NCI-H82 treated with DMSO at 0.1 percent for 48 hours (cell line): ENCODE measurements around the gene ECE1.

ENCODE experiments used
- DNase-seq: peaks from one replicate; lab custom pipeline; 2025; ENCODE audit not compliant: unreplicated experiment; lab: John Stamatoyannopoulos, UW

Gene ECE1

DNA sequence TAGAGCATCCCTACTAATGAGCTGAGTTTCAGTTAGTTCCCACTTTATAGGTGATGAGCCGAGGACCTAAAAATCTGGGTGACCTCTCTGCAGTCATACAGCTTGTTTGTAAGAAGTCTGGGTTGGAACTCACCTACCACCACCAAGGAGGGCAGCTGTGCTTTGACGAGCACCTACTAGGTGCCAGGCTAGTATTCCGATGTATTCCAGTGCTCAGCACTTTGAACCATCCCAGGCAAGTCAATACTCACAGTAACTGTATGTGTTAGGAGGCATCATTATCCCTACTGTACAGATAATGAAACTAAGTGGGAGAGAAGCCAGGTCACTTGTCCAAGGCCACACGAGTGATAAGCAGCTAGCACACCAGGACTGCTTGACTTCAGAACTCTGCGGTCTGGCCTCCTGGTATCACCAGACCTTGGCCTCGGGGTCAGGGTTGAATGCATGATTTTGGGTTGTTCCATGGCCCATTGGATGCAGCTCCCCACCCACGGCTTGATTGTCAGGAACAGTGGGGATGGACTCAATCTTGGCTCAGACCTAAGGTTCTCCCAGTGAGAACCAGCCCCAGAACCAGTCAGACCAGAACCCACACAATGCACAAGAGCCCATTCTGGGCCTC, 20.7 kb downstream of the ECE1 start:
- DNase-seq = no peak

DNA sequence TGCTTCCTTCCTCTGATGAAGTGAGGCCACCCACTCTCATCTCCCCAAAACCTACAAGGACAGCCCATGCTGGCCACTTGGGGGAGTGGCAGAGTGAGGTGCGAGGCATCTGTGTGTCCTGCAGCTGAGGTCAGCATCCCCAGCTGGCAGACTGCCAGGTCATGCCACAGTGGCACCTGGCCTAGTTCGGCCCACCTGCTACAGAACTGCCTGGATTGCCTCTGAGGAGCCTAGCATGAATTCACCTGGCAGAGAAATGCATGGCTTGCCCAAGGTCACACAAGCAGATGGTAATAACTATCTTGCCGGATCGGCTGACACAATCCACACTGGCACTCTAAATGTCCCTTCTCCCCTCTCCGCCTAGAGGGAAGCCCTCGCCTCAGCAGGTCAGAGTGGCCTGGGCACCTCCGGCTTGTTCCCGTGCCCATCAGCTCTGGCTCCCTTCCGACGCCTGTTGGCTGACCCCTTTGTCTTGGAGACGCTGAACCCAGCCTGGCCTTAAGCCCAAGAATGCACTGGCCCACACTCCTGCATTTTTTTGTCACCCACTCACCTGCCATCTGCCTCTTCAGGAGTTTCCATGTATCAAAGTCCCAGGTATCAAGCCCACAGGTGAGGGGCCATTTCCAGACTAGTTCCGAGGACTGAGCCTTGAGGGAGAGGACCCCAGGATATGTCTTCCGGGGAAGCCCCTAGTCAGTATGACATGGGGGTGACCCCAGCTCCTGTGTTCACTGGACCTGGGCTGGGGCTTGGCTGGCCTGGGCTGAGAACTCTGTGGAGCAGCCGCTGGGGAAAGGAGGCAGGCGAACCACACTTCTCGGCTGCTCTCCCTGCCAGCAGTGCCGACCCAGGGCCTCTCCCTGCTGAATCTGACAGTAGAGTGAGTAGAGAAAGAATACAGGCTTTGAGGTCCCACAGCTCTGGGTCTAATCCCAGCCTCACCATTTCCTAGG, 21.7 kb downstream of the ECE1 start:
- no peak for DNase-seq

DNA sequence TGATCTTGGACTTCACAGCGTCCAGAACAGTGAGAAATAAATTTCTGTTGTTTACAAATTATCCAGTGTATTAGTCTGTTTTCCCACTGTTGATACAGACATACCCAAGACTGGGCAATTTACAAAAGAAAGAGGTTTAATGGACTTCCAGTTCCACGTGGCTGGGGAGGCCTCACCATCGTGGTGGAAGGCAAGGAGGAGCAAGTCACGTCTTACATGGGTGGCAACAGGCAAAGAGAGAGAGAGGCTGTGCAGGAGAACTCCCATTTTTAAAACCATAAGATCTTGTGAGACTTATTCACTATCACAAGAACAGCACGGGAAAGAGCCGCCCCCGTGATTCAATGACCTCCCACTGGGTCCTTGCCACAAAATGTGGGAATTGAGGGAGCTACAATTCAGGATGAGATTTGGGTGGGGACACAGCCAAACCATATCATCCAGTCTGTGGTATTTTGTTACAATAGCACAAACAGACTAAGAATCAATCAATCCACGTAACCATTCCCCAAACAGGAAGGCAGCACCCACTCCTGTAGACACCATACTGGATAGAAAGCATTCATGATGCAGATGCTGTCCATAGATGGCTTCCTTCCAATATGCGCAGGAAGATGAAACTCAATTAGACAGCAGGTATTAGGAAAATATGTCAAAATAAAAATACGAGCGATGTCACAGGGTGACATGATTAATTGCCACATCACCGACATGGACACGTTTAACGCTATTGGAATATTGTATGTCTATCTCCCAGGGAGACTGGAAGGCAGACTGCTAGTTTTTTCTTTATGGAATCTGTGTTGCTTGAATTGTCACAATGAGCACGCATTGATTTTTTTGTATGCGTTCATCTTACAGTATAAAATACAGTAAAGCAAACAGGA, 22.8 kb downstream of the ECE1 start:
- no peak for DNase-seq

DNA sequence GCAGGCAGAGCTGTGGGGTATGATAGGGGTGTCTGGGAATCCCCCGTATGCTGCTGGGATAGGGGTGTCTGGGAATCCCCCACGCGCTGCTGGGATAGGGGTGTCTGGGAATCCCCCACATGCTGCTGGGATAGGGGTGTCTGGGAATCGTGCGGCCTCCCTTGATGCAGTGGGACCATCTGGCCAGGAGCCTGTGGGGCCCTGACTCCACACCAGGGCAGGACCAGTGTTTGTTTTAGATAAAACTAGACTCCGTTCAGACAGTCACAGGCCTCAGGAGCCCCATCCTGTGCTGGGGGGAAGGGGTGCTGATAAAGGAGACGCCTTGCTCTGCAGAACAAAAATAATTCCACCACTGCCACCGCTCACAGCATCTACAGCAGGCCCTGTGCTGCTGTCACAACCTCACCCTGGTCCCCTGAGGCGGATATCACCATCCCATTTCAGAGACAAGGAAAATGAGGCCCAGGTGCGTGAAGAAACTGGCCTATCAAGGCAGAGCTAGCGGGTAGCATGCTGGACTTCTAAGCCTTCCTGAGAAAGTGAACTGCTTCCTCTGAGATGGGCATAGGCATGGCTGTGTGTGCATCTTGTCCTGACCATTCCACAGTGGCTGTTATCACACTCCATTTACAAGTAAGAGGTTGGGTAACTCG, 24.0 kb downstream of the ECE1 start:
- no peak for DNase-seq

DNA sequence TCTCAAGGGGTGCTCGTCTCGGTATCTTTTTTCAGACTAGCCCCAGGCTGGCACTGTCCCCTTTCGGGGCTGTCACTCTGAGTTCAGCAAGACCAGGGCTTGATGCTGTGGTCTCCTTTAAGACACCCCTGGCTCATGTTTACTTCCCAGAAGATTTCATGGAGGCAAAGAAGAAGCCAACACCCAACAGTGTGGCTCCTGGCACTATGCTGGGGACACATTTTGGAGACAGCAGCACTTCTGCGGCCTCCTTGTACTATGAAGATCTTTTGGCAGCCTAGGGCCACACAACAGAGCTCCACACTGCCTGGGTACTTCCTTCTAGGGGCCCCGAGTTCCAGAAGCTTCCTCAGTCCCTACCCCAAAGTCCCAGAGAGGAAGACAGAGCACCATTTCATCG, 24.6 kb downstream of the ECE1 start:
- DNase-seq = no peak

DNA sequence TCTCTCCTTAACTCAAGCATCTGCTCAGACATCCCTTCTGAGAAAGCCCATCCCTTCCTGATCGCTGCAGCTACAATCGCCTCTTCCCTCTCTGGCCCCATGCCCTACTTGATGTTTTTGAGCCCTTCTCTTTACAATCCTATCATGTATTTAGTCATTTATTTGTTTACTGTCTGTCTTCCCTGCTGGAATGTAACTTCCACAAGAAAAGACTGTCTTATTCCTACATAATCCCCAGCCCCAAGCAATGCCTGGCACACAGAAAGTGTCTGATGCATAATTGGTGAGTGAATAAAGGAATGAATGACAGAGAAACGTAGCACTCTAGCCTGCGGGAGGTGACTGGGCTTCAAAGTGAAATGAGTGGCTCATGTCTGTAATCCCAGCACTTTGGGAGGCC, 25.4 kb downstream of the ECE1 start:
- DNase-seq = no peak

DNA sequence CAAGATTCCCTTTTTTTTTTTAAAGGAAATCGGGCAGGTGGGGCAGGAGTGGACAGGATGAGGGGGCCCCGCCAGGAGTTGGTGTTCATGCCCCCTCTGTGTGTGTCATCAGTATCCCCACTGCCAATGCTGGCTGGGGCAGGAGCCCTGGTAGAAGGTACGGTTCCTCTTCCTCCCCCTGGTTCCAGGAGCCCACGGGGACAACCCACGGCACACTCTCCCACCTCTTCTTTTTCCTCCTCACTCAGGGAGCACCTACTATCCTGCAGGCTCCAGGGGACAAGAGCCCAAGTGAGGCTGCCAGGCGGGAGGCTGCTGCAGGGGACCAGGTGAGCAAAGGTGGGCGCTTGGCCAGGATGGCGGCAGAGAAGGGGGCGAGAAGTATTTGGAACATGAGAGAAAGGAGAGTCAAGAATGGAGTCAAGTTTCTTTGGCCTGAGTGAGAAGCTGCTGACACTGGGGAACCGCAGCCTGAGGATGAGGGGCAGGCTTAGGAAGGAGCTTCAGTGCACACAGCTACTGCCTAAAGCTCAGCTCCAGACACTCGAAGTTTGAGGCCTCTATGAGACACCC, 26.5 kb downstream of the ECE1 start:
- DNase-seq = no peak

DNA sequence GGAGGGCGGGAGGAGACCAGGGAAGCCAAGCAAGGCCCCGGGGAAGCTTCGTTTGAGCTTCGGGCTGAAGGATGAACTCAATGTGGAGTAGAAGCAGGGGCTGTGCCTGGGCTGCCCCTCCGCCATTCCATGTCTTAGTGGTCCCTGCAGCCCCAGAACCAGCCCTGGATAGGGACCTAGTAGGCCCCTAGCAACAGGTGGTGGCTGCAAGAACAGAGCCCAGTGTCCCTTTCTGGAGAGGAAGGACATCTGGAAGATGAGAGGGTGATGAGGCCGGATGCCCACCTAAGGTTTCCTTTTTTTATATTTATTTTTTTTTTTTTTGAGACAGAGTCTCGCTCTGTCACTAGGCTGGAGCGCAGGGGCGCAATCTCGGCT, 27.2 kb downstream of the ECE1 start:
- DNase-seq = no peak

DNA sequence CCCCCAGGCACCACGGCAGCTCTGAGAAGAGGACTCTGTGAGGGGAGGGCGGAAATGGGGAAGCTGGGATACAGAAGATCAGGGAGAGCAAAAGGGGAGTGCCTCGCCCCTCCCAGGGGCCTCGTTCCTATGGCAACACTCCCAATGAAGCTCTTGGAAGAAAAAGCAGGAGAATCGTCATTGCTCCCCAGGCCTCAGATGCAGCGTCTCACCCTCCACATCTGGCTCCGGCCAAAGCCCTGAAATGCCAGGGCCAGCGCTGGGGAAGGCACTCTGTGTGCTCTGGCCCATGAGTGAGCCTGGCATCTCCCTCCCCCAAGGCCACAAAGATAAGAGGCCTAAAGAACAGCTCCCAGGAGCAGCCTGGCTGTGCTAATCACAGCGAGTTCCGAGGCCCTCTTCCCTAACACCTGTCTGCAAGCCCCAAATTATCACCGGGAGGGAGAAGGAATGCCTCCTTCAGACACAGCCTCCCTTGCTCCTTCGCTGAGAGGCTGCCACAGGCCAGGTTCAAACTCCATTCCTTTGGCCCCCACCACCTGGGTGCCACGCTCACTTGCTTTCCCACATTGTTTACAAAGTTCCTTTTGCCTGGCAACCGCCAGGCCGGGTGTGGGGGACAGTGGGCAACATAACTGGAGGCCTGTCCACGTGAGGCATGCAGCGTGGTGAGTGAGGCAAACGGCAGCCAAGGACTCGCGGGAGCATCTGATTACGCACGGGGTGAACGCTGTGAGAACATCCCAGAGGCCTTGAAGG, 27.8 kb downstream of the ECE1 start:
- DNase-seq = no peak

DNA sequence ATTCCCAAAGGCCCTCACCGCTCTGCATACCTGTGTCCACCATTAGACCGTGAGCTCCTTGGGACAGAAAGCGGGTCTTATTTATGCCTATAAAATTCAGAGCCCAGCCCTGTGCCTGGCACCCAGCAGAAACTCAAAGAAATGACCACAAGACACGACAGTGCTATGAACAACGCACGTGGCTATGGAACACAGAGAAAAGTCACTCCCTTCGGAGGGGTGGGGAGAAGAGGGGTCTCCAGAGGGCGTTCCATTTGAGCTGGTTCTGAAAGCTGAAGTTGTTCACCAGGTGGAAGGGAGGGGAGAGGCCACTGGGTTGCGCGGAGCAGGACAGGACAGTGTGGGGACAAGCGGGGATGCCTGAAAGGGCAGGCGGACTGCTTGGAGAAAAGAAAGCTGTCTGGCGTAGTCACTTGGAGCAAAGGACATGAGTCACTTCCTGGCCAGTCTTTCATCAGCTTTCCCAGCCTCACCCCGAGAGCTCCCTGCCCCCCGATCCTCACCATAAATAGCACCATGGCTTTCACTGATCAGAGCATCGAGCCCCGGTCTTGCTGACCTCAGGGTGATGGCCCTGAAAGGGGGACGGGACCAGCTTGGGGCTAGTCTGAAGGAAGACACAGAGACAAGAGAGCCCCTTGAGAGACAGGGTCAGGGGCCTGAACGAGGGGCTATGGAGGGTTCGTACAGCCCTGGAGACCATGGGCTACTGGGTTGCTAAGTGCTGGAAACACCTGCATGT, 28.5 kb downstream of the ECE1 start:
- DNase-seq = no peak

DNA sequence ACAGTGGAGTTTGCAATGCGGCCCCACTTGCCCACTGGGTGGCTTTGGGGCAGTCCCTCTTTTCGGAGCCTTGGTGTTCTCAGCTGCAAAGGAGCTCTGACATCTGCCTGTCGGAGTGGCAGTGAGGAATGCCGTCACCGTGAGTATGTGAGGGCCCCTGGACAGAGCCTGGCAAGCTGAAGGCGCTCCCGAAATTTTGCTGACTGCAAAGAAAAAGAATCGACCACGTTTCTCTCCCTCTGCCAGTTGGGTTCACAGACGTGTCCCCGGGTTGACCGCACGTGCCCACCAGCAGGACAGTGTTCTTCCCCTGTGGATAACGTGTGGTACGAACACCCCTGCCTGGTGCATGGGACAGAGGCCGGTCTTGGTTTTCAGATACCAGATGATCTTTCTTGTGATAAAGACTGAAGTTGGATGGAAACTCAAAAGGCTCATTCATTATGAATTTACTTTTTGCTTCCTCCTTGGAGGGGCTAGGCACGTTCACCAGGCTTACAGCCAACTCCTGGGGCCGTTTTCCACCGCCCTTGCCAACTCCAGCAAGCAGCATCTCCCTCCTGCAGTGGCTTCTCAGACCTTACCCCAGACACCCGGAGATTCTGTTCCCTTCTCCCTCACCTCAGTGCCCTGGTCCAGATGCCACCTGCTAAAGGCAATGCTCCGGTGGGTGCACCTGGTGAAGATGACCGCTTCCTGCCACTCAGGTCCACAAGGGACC, 29.7 kb downstream of the ECE1 start:
- no peak for DNase-seq

DNA sequence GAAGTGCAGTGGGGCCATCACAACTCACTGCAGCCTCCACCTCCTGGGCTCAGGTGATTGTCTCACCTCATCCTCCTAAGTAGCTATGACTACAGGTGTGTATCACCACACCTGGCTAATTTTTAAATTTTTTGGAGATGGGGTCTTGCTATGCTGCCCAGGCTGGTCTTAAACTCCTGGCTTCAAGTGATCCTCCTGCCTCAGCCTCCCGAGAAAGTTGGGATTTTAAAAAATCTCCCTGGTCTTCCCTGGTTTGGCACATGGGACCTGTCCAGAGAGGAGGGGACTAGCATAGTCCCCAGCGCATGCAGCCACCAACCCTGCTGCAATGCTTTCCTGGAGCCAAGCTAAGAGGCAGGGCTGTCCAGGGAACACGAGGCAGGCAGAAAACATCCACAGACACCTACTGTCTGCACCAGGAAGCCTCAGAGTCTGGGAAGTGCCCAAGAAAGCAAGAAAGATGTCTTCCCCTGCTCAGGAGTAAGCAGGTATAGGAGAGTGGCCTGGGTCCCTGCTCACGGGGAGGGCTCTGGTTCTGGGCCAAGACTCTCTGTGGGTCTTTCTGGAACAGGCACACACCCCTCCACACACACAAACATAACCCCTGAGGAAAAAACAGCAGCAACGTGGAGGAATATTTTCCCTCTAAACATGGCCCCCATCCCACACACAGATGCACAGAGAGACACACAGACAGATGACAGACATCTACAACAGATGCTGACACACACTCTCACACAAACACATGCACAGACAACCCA, 30.8 kb downstream of the ECE1 start:
- DNase-seq = no peak

DNA sequence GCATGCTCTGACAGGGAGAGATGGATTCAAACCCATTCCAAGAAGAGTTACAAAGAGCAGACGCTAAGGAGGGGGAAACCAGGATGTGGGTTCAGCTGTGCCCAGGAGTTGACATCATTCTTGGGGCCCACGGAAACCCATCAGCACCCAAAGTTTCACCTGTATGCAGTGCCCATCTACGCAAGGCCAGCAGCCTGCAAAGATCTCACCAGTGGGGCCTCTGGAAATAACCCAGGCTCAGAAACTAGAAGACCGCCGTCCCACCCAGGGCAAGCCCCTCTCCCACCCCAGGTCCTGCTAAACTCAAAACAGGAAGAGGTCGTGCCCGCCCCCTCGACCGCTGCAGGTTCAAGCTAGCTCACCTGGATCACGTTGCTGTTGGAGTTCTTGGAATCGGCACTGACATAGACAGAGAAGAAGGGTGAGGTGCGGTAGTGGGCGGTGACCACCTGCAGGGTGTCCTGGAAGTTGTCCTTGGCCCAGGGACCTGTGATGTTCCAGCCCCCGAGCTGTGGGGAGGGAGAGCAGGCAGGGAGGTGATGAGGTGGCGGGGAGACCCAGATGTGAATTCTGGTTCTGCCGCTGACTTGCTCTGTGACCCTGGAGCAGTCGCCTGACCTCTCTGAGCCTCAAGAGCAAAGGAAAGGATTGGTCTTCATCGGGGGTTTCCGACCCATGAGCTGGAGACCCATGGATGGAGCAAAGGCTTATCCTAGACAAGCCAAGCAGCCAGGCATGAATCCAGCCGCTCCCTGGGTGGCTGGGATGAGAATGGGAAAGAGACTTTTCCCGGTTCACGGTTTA, 31.7 kb downstream of the ECE1 start:
- DNase-seq = no peak

DNA sequence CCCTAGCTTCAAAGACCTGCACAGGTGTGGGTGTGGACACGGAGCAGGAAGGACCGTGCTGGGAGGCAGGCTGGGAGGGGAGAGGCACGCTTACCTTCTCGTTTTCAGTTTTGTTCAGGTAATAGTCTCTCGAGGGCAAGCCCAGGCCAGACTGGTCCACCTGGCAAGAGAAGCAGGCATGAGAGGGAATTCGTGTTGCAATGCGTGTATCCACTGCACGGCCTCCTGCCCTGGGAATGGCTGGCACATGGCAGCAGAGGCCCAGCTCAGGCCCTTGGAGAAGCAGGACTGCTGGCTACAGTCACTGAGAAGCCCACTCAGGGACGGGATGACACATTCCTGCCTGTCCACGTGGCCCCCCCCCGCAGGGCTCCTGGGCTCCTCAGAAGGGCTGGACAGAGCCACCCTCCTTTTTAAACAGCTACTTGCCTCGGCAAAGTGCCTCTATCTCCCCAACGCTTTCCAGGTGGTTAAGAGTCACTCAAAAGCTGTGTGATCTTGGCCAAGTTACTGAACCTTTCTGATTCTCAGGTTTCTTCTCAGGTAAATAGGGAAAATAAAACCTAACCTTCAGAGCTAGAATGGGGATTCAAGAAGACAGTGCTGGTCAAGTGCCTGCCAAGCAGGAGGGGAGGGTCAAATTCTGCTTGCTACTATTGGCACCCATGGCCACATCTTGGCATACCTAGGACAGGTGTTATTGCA, 32.7 kb downstream of the ECE1 start:
- no peak for DNase-seq

DNA sequence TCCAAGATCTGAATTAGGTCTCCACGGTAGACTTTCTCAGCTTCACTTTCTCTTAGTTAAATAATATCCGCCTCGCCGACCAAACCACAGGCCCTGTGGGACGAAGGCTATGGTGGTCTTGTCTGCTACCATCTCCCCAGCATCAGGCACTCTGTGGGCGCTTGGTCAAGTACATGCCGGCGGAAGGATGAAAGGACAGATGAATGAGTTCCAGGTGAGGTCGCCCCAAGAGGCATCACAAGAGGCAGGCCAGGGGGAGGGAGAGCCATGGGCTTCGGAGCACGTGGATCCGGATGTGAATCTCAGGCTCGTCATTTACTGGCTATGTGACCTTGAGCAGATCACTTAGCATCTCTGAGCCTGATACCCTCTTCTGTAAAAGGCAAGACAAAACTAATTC, 33.5 kb downstream of the ECE1 start:
- no peak for DNase-seq

DNA sequence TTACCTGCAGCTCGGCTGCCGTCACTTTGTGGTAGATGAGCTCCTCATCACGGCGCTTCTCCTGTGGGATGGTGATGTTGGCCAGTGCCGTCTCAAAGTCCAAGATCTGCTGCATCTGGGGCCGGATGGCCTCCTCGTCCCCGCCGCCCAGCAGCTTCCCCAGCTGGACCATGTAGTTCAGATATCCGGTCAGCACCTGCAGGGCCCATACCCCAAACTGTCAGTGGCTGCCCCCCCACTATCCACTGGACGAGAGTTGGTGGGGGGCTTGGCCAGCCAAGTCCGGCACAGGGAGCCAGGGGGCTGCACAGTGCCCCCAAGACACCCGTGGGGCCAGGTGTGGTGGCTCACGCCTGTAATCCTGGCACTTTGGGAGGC, 34.3 kb downstream of the ECE1 start:
- DNase-seq = no peak
